ENCODE measurements around the gene SLC8A2.

SLC8A2 gene, protein sequence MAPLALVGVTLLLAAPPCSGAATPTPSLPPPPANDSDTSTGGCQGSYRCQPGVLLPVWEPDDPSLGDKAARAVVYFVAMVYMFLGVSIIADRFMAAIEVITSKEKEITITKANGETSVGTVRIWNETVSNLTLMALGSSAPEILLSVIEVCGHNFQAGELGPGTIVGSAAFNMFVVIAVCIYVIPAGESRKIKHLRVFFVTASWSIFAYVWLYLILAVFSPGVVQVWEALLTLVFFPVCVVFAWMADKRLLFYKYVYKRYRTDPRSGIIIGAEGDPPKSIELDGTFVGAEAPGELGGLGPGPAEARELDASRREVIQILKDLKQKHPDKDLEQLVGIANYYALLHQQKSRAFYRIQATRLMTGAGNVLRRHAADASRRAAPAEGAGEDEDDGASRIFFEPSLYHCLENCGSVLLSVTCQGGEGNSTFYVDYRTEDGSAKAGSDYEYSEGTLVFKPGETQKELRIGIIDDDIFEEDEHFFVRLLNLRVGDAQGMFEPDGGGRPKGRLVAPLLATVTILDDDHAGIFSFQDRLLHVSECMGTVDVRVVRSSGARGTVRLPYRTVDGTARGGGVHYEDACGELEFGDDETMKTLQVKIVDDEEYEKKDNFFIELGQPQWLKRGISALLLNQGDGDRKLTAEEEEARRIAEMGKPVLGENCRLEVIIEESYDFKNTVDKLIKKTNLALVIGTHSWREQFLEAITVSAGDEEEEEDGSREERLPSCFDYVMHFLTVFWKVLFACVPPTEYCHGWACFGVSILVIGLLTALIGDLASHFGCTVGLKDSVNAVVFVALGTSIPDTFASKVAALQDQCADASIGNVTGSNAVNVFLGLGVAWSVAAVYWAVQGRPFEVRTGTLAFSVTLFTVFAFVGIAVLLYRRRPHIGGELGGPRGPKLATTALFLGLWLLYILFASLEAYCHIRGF

DNA sequence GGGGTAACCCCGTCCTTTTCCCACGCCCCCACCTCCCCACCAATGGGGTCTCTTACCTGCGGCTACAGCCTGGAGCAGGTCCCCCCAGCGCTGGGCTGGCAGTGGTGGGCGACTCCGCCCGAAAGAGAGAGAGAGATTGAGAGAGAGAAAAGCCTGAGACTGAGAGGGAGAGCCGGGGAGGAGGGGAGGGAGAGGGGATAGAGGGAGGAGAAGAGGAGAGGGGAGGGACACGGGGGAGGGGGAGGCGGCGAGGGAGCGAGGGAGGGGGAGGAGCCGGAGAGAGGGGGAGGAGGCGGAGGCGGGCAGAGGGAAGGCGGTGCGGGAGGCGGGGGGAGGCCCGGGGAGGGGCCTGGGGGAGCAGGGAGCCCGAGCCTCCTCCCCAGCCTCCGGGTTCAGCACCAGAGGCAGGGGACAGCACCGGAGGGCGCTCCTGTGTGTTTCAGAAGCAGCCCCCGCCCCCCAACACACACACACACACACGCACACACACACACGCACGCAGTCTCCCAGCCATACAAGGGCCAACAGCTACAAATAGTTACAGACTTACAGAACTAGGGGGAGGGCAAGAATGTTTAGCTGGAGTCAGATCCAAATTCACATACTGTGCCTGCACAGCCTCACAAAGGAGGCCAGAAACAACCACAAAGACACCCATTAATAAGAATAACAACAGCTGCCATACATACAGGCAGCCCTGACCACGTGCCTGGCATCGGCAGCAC, at the start of gene SLC8A2:
Gene SLC8A2 (minus strand): TSS at position 161 of the 725 bp plus-strand sequence. CDS start 5,490 bp downstream, outside the sequence.
- peak; percentile 29 for DNase-seq

DNA sequence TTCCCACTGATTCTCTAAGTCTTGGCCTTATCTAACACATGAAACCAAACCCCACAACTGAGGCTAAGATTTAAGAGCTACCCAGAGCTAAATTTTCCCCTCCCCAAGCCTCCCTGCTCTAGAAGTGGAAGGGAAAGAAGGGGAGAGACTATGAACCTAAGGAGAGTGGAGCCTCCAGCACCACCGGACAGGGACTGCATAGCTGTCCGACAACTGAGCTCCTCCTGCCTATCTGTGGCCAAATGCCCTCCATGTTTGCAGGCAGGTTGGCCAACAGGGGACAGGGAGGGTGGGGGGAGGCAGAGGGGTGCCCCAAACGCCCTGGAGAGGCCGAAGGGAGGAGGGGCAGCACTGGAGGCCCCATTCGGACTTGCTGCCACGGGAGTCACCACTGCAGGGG, 49.1 kb upstream of the SLC8A2 start:
- DNase-seq, result no peak

DNA sequence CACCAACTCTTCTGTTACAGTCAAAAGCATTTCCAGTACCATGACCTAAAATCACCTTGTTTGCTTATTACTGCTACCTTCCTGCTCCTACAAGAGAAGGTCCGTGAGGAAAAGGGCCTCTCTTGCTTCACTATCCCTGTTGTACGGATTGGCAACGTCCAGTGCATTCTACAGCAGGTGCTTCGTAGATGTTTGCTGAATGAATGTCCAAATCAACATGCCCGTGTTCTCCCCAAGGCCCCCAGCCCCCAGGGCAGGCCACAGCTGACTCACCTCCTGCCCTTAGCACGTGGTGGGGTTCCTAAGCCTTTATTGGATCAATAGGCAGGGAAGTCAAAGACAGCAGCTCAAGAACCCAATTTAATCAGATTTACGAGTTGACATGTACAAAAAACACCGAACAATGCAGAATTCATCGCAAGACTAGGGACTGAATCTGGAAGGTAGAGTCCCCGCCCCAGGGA, 48.7 kb upstream of the SLC8A2 start:
- DNase-seq, result no peak

DNA sequence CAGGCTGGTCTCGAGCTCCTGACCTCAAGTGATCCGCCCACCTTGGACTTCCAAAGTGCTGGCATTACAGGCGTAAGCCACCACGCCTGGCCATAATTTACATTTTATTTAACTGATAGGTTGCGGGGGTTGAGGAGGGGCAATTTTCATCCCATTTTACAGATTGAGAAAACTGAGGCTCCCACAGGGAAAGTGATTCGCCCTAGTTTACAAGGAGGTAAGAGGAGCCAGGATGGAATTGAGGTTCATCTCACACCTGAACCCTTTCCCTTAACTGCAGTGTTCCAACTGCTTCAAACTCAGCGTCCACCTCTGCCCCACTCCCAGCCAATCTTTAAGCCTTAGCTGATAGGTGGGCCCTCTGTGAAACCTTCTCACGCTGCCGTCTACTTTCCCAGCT, 47.2 kb upstream of the SLC8A2 start:
- no peak for DNase-seq

DNA sequence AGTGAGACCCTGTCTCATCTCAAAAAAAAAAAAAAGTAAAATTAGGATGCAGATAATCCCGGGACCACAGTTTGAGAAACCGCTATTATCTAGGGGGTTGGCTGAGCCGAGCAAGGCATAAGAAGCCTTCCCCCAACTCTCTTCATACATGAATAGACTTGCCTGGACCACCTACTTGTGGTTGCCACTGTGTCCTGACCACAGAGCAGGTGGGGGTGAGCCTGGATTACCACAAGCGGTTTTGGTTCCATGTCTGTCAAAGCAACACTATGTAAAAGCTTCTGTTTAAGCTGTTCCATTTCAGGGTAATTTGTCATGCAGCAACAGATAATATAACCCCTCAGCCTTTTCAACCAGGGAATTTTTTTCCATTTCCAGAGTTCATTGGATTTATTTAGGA, 46.4 kb upstream of the SLC8A2 start:
- DNase-seq, result no peak

DNA sequence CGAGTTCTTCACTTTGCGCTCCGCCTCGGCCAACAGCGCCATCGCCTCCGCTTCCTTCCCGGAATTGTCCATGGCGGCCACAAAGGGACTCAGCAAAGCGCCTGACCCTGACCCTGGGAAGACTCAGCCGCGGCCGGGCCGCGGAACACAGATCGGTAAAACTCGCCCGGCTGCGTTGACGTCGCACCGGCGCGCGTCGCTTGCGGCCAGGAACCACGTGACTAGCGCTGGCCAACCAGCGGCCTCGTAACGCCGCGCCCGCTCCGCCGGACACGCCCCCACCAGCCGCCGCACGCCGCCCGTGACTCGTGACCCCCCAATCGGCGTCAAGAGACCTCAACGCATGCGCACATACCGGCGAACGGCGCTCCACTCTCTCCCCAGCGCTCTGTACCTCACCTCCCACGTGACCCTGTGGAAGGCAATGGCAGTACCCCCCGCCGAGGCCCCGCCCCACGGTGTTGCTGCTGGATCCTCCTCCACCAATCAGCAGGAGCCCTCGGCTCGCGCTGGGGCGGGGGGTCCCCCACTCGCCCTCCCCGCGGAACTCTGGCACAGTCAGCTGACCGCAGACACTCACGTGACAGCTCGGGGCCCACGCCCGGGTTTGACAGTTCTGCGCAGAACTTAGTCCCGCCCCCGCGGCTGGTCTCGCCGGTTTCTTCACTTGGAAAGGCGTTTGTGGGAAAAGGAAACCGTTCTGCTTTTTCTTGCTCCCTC, 43.3 kb upstream of the SLC8A2 start, which contains the start of gene NAPA:
Gene NAPA (minus strand): TSS at position 195 of the 720 bp plus-strand sequence. CDS start 123 bp downstream, at position 72.
- peak; percentile 100 for DNase-seq

DNA sequence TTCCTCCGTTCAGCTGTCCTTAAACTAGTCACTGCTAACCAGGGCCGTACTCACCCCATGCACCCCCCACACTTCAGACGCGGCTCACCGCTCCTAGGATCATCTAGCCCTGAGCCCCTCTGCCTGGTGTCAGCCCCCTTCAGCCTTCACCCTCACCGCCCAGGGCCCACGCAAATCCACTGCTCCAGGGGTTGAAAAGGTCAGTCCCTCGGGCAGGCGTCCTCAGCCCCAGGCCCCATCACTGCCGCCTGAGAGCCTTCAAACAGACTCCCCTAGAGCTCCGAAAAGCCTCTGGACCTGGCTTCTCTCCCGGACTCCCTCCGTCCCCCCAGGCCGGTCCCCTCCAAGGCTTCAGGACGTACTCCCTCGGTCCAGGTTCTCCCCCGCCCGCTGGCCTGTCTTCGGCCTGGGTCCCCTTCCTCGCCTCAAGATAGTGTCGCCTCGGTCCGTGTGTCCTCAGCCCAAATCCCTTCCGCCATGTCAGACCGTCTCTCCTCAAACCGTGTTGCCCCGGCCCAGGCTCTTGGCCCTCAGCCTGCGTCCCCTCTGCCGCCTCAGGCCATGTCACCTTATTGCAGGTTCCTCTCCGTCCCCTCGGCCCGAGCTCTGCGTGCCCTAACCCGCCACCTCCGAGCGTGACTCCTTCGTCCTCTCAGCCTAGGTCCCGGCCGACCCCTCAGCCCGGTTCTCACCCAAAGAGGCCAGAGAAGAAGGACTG, 42.6 kb upstream of the SLC8A2 start:
- no peak for DNase-seq

DNA sequence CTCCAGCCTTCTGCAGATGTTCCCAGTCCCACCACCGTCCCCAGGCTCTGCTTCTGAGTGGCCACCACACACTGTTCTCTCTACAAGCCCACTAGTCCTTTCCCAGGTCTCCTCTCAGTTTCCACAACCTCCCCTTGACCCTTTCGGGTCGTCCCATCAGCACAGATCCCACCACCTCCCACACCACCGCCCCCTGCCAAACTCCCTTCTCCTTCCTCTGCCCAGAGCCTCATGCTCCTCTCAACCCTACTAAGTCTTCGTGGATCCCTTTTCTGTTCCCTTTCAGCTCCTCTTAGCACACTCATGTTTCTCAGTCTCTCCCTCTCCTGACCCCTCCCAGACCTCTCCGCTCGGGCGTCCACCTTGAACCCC, 41.2 kb upstream of the SLC8A2 start:
- no peak for DNase-seq

DNA sequence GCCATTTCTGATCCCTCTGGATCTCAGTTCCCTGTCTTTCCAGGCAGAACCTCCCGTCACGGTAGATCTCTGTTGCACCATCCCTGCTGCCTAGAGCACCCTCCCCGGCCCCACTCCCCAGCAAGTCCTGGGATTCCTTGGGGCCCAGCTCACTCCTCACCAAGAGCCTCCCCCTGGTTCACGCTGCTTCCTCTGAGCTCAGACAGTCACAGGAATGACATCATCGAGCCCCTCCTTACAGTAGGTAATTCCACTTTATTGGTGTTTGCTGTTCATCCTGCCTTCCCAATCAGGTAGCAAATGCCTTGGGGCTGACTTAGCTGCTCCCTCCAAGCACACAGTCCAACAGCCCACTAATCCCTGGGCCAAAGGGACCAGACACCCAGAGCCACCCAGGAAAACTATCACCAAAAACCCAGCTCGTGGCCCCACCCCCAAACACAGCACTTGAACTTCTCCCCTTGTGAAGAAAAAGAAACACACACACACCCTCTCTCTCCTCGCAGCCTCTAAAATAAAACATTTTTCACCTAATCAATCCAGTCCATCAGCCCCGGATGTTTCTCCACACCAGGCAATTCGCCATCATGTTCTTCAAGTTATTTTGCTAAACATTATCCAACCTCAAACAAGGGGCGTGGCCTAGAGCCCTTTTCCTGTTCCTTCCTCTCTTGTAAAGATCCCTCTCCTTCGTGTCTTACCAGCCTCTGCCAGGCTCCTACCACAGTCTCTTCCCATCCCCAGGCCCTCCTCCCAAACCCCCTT, 40.7 kb upstream of the SLC8A2 start:
- DNase-seq, result no peak

DNA sequence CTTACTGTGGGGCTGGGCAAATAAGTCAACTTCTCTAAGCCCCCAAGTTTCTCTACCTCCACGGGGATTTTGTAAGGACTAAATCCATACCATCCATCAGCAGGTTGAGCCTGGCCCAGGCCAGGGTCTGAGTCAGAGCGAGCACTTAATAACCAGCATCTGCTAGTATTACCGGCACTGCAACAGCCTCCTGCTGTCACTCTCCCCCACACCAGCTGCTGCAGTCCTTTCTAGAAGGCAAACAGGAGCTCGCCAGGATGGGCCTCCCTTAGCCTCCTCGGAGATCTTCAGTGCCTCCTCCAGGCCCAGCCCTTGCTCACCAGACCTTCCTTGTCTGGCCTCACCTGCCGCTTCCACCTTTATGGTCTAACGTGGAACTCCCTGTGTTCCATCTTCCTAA, 40.0 kb upstream of the SLC8A2 start:
- no peak for DNase-seq

DNA sequence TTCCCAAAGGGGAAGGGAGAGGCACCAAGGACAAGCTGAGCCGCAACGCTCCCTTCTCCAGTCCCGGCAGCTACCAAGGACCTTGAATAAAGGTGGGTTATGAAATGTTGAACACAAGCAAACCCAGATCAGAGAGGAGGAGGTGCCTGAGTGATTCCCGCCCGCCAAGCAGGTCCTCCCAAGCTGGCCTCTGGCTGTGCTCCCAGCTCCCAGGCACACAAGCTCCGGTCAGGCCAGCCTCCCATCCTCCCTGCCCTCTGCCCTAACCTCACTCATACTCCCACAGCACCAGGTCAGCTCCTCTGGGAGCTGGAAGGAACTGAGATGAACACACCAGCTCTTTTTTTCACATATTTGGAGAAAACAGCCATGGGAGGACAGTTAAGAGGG, 39.4 kb upstream of the SLC8A2 start:
- DNase-seq, result no peak

DNA sequence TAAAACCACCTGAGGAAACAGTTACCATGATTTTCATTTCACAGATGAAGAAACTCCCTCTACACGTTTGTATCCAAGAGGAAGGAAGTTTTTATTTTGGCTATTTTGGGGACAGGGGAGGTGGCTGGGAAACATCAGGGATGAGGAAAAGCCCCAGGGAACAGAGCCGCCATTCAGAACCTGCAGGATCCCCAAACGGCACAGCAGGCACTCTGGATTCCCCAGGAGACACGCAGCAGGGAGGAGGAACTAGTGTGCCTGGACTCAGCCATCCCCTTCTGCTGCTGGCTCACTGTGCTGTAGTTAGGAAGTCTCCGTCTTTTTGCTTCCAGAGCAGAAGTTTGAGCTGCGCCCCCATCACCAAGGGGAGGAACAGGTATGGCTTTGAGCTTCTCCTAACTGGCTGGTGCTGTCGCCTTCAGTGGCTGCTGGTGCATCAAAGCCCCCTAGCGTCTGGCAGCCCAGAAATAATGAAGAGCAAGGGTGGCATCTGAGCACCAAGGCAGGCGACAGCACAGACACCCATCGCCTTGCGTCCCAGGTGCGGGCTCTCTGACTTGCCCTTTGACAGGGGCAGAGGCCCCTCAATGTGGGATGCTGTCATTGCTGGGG, 38.9 kb upstream of the SLC8A2 start:
- no peak for DNase-seq

DNA sequence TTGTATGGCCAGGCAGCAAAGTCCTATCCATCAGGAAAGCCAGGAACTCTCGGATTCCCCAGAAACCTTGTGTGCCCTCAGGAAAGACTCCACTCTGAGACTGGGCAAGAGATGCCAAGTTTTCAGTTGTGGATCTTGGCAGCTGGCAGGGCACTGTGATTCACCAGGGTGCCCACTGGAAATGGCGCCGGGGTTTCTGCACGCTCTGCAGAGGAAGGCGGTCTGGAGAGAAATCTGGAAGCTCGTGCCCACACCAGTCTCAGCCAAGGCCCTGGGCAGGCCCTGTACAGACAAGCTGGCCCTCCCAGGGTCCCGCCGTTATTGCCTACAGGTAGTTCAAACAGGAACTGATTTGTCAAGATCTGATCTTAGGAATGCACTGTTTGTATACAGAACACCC, 38.3 kb upstream of the SLC8A2 start:
- no peak for DNase-seq

DNA sequence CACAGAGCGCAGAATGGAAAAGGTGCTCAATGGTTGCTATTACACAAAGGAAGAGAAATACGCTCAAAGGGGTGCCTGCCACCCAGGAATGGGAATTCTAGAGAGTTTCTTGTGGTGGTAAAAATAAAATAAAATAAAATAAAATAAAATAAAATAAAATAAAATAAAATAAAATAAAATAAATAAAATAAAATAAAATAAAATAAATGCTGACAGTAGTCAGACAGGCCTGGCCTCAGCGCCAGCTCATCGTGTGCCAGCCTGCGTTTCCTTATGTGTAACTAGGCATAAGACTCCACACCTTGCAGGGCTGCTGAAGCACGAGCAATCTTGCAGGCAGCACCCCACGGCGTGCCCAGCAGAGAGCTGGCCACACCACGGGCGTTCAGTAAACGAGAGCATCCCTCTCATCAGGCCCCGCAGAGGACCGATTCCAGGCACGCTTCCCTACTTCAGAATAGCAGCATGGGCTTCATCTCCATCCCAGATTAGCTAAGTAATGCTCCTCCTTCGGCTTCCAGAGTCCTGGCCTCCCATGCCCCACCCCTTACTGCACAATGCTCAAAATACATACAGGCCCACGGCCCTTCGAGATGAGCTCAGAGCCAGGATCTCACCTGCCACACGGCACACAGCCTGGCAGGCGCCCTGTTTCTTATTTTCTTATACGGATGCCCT, 37.6 kb upstream of the SLC8A2 start:
- no peak for DNase-seq

DNA sequence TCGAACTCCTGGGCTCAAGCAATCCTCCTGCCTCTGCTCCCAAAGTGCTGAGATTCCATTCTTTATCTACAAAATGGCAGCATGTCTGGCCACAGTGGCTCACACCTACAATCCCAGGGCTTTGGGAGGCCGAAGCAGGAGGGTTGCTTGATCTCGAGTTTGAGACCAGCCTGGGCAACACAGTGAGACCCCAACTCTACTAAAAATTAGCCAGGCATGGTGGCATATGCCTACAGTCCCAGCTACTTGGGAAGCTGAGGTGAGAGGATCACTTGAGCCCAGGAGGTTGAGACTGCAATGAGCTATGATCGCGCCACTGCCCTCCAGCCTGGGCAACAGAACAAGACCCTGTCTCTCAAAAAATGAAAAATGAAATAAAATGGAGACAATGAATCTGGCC, 37.0 kb upstream of the SLC8A2 start:
- DNase-seq, result no peak

DNA sequence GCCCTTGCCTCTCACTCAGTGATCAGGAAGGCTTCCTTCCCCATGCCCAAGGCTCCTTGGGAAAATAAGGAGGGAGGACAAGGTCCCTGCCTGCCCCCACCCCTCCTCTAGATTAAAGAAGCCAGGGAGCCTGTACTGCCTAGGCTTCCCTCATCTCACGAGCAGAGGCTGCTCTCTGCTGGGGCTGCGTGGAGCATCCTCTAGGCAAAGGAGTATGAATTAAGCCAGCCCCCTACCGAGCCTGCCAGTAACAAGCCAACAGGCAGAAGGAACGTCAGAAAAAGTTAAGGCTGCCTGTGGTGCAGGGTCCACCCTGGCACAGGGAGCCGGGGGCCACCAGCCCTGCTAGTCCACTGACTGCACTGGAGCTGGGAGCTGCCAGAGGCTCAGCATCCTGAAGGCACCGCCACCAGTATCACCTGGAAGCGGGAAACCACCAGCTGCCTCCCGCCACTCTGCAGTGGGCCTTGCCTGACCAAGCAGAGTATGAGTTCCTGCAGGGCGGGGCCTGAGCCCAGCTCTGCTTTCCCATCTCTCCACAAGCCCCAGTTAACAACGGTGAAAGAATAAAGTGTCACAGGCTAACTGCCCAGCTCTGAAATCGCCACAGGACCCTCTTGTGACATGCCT, 36.3 kb upstream of the SLC8A2 start:
- no peak for DNase-seq

DNA sequence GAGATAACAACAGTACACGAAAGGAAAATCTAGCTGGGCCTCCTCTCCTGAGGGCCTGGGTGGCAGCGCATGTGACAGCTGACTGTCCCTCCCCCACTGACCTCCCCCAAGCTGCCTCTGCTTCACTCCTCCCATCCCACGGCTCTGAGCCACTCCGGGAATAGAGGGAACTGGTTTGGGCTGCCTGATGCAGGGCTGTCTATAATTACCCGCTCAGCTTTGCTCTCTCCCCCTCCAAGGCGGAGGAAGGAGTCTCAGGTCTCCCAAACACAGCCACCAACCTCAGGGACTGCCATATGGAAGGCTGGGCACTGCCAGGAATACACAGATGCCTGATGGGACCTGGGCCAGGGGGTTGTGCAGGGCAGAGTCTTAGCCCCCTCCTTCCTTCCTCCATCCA, 35.3 kb upstream of the SLC8A2 start:
- no peak for DNase-seq

DNA sequence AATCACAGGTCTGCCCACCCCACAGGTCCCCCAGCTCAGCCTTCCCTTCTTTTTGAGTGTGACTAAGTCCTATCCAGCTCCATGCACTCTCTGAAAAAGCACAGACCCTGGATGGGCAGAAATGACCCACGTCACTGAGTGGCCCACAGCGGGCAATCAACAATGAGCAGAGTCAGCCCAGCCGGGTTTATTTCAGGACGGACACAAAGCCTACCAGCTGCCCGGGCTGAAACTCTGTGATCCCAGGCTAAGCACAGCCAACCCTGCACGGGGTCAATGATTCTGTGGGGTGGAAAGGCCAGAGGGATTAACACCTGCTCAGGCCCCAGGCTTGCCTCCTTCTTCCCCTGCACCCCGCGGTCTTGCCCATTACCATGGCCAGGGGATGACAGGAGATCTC, 34.8 kb upstream of the SLC8A2 start:
- DNase-seq, result no peak

DNA sequence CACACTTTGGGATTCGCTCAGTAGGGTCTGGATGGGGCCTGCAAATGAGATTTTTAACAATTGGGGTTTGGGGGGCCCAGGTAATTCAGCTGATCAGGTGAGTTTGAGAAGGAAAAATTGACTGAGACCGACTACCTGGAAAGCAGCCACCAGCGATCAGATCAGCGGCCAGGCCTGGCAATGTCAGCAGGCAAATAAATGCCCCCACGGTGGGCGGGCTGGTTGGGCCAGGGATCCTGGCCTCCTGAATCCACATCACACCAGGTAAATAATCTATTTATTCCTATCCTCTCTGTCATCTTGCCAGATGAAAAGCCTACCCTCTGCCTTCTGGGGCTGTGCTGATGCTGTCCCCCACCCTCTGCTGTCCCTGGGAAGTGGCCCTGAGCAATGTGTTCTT, 33.8 kb upstream of the SLC8A2 start:
- DNase-seq, result no peak

DNA sequence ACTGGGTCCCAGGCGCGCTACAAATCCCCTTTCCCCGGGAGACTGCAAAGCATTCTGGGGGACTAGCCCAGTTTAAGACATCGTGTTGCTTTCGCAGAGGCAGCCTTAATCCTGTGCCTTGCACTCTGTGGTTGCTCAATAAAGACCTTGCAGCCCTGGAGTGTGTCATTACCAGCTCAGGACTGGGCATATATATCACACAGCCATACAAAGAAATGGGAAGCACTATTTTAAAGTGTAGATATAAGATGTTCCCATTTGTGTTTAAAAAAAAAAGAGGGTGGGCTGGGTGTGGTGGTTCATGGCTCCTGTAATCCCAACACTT, 32.1 kb upstream of the SLC8A2 start:
- DNase-seq, result no peak

All from NCI-H774 (cell line).